Left lung (tissue), 14 donors: ENCODE measurements around the gene AMMECR1. TPM values are rescaled to one million over a fixed set of nuclear protein-coding genes. Genes with fewer than 3 reads are reported as not detected.

Experiments
- ATAC-seq: fragments of 200-7000 bp; cut with Tn5 transposase; one replicate; pipeline ENCODE4 v1.9.1; 2020; ENCODE audit warnings: moderate library complexity
- DNase-seq, 4 donors: peaks; one replicate each; pipeline ENCODE4 v3.0.0-alpha.2; 2013 to 2020
- H3K27ac ChIP-seq, 2 donors: fragments of 200-600 bp; sonication (generic) in 1 of 2; one replicate each; pipeline versions ENCODE4 v1.5.0 to v1.8.0; 2020 to 2021
- H3K27me3 ChIP-seq, 2 donors: fragments of 200-600 bp; sonication (generic) in 1 of 2; one replicate each; pipeline versions ENCODE4 v1.5.0 to v1.8.0; 2020 to 2021
- H3K36me3 ChIP-seq, 2 donors: fragments of 200-600 bp; sonication (generic) in 1 of 2; one replicate each; pipeline versions ENCODE4 v1.5.0 to v1.8.0; 2020 to 2021
- H3K4me1 ChIP-seq, 2 donors: fragments of 200-600 bp; one replicate each; pipeline ENCODE4 v1.8.0; 2021
- H3K4me3 ChIP-seq, 2 donors: fragments of 200-600 bp; sonication (generic) in 1 of 2; one replicate each; pipeline versions ENCODE4 v1.5.0 to v1.8.0; 2020 to 2021; ENCODE audit warnings: mild to moderate bottlenecking in 1 of 2
- H3K9me3 ChIP-seq, 2 donors: fragments of 200-600 bp; sonication (generic) in 1 of 2; one replicate each; pipeline versions ENCODE4 v1.5.0 to v1.8.0; 2020 to 2021
- intact Hi-C, 2 donors: fragments of 100-400 bp; cut with DNase I; formaldehyde crosslinking; loops; one replicate each; pipeline versions ENCODE4 v1.11.2 to v1.14.2; 2022
- long read RNA-seq, 12 donors: library from polyadenylated mRNA in 2 of 12; unstranded in 2 of 12; transcript quantifications; one replicate each; pipeline ENCODE4 v2.0.0 and lab custom pipeline, GENCODE V29; 2019 to 2026
- polyA plus RNA-seq, 6 donors: library from polyadenylated mRNA; unstranded; fragments of 120-200 nt; gene quantifications; one replicate each; pipeline ENCODE4 v1.2.1, GENCODE V29; 2013; ENCODE audit not compliant: insufficient read length in 6 of 6
- total RNA-seq, 2 donors: library from RNA; stranded (reverse); fragmentation: NEBNext Ultra II Directional; extraction: Animal tissue kit (Norgen Biotek cat#: 25700); gene quantifications; one replicate each; pipeline ENCODE4 v1.2.1, GENCODE V29; 2021
- TF ChIP-seq, protein P1 (sequence below), 2 donors: fragments of 200-600 bp; sonication (generic) in 1 of 2; IDR thresholded peaks; one replicate each; pipeline versions ENCODE4 v1.5.0 to v1.8.0; 2021; ENCODE audit warnings: antibody characterized with exemption in 2 of 2
- donor health status: DM: no; HTN: yes; CAD: no.
- donor health status: DM: no; HTN: no; CAD: no.

The AMMECR1 gene
- total RNA-seq = 10 to 100 TPM in 1 of 2 donors, 1 to 10 TPM in 1; 8.9 to 11.4 TPM
- 10 to 100 TPM; 12.3 to 15.2 (median 13.2) TPM for polyA plus RNA-seq
- long read RNA-seq, donor 1, full-length matches to known transcripts = 4 of 4 reads
- long read RNA-seq, donor 1, partial matches to known transcripts = 0 of 4 reads
- long read RNA-seq, donor 1, other reads (novel, unspliced or antisense) = 0 of 4 reads
- long read RNA-seq, donor 2, full-length matches to known transcripts = 1 of 1 reads
- long read RNA-seq, donor 2, partial matches to known transcripts = 0 of 1 reads
- long read RNA-seq, donor 2, other reads (novel, unspliced or antisense) = 0 of 1 reads
- long read RNA-seq, donor 3, full-length matches to known transcripts = 1 of 1 reads
- long read RNA-seq, donor 3, partial matches to known transcripts = 0 of 1 reads
- long read RNA-seq, donor 3, other reads (novel, unspliced or antisense) = 0 of 1 reads
- long read RNA-seq, donor 4, full-length matches to known transcripts = 2 of 4 reads
- long read RNA-seq, donor 4, partial matches to known transcripts = 1 of 4 reads
- long read RNA-seq, donor 4, other reads (novel, unspliced or antisense) = 1 of 4 reads
- long read RNA-seq, donor 5, full-length matches to known transcripts = 3 of 3 reads
- long read RNA-seq, donor 5, partial matches to known transcripts = 0 of 3 reads
- long read RNA-seq, donor 5, other reads (novel, unspliced or antisense) = 0 of 3 reads
- long read RNA-seq, donor 6, full-length matches to known transcripts = 3 of 3 reads
- long read RNA-seq, donor 6, partial matches to known transcripts = 0 of 3 reads
- long read RNA-seq, donor 6, other reads (novel, unspliced or antisense) = 0 of 3 reads
- long read RNA-seq, donor 7, full-length matches to known transcripts = 3 of 3 reads
- long read RNA-seq, donor 7, partial matches to known transcripts = 0 of 3 reads
- long read RNA-seq, donor 7, other reads (novel, unspliced or antisense) = 0 of 3 reads
- long read RNA-seq, donor 8, full-length matches to known transcripts = 4 of 4 reads
- long read RNA-seq, donor 8, partial matches to known transcripts = 0 of 4 reads
- long read RNA-seq, donor 8, other reads (novel, unspliced or antisense) = 0 of 4 reads
- long read RNA-seq, donor 9 = 0 reads
- long read RNA-seq, donor 10, partial matches to known transcripts = 1 of 1 reads
- long read RNA-seq, donor 10, other reads (novel, unspliced or antisense) = 0 of 1 reads
- long read RNA-seq, donor 11 = 0 reads
- long read RNA-seq, donor 12, full-length matches to known transcripts = 2 of 2 reads
- long read RNA-seq, donor 12, partial matches to known transcripts = 0 of 2 reads
- long read RNA-seq, donor 12, other reads (novel, unspliced or antisense) = 0 of 2 reads

- H3K27me3 ChIP-seq = peaks cover 0 to 5% of the 10 kb centered on the region in 2 donors
- ATAC-seq = peak; percentile 93
- peak within 1 kb of the TSS; percentile 76 to 80 for H3K27ac ChIP-seq
- H3K4me3 ChIP-seq = peak within 1 kb of the TSS; percentile 53 to 63
- H3K9me3 ChIP-seq = no peaks in the 10 kb centered on the region
- DNase-seq = peak; percentile 72 to 91 (median 84)
- intact Hi-C loops = no loop called here
- H3K4me1 ChIP-seq = peaks cover 0 to 4% of the 10 kb centered on the region in 2 donors
- TF ChIP-seq, protein P1, sequence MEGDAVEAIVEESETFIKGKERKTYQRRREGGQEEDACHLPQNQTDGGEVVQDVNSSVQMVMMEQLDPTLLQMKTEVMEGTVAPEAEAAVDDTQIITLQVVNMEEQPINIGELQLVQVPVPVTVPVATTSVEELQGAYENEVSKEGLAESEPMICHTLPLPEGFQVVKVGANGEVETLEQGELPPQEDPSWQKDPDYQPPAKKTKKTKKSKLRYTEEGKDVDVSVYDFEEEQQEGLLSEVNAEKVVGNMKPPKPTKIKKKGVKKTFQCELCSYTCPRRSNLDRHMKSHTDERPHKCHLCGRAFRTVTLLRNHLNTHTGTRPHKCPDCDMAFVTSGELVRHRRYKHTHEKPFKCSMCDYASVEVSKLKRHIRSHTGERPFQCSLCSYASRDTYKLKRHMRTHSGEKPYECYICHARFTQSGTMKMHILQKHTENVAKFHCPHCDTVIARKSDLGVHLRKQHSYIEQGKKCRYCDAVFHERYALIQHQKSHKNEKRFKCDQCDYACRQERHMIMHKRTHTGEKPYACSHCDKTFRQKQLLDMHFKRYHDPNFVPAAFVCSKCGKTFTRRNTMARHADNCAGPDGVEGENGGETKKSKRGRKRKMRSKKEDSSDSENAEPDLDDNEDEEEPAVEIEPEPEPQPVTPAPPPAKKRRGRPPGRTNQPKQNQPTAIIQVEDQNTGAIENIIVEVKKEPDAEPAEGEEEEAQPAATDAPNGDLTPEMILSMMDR (IDR thresholded peaks at IDR 0.05) = no peak
- no peaks in the 10 kb centered on the region for H3K36me3 ChIP-seq
Observed at GRCh38 chrX:110317820-110318663, at the start of gene AMMECR1. TSS of gene AMMECR1 (minus strand) at chrX:110318085. CDS start at chrX:110318071, 14 bp downstream.

GRCh38 chrX:110363244-110363643, 45.4 kb upstream of the AMMECR1 start:
- Histone ChIP-seq H3K27ac (no peak overlapping the region), H3K36me3 (no peaks in the 10 kb centered on the region), H3K27me3 (peaks cover 0 to 5% of the 10 kb centered on the region in 2 donors), H3K4me3 (no peak overlapping the region), H3K4me1 (no peaks in the 10 kb centered on the region), H3K9me3 (no peaks in the 10 kb centered on the region)
- intact Hi-C loops = no loop called here
- no peak for ATAC-seq
- no peak for DNase-seq
- TF ChIP-seq, protein P1 (IDR thresholded peaks at IDR 0.05) = no peak

GRCh38 chrX:110359273-110359672, 41.4 kb upstream of the AMMECR1 start:
- Histone ChIP-seq H3K27ac (no peak overlapping the region), H3K4me3 (no peak overlapping the region), H3K9me3 (no peaks in the 10 kb centered on the region), H3K4me1 (no peaks in the 10 kb centered on the region), H3K27me3 (peaks cover 0 to 5% of the 10 kb centered on the region in 2 donors), H3K36me3 (no peaks in the 10 kb centered on the region)
- intact Hi-C loops = no loop called here
- TF ChIP-seq, protein P1 (IDR thresholded peaks at IDR 0.05) = no peak
- ATAC-seq = no peak
- no peak for DNase-seq

GRCh38 chrX:110358548-110358947, 40.7 kb upstream of the AMMECR1 start, which contains the start of gene RTL9:
TSS of gene RTL9 (plus strand) at chrX:110358848. CDS start at chrX:110450618, 91,770 bp downstream.
- H3K4me3 ChIP-seq = no peak within 1 kb of the TSS
- peaks cover 0 to 5% of the 10 kb centered on the region in 2 donors for H3K27me3 ChIP-seq
- no peaks in the 10 kb centered on the region for H3K9me3 ChIP-seq
- TF ChIP-seq, protein P1 (IDR thresholded peaks at IDR 0.05) = no peak
- H3K27ac ChIP-seq = no peak within 1 kb of the TSS
- DNase-seq (no peak), ATAC-seq (no peak)
- H3K36me3 ChIP-seq = no peaks in the 10 kb centered on the region
- intact Hi-C loops = no loop called here
- H3K4me1 ChIP-seq = no peaks in the 10 kb centered on the region
